Hepatocyte (in vitro differentiated cells): ENCODE data around the gene ATF7.

Source experiments
- EZH2 ChIP-seq: fragments of 200-600 bp; sonication (generic); IDR thresholded peaks from 2 replicates; pipeline ENCODE4 v1.6.1; 2016; ENCODE audit warnings: antibody characterized with exemption, mild to moderate bottlenecking, borderline replicate concordance
- EZH2phosphoT487 ChIP-seq: fragments of 200-600 bp; sonication (generic); IDR thresholded peaks from one replicate; pipeline ENCODE4 v1.6.1; 2018; ENCODE audit warnings: antibody characterized with exemption, mild to moderate bottlenecking, low read depth, moderate library complexity; ENCODE audit not compliant: unreplicated experiment, severe bottlenecking
- TF ChIP-seq, protein P1 (sequence below): fragments of 200-600 bp; sonication (generic); IDR thresholded peaks from 2 replicates; pipeline ENCODE4 v1.5.1; 2016; ENCODE audit warnings: antibody characterized with exemption, mild to moderate bottlenecking; ENCODE audit not compliant: poor library complexity

DNA sequence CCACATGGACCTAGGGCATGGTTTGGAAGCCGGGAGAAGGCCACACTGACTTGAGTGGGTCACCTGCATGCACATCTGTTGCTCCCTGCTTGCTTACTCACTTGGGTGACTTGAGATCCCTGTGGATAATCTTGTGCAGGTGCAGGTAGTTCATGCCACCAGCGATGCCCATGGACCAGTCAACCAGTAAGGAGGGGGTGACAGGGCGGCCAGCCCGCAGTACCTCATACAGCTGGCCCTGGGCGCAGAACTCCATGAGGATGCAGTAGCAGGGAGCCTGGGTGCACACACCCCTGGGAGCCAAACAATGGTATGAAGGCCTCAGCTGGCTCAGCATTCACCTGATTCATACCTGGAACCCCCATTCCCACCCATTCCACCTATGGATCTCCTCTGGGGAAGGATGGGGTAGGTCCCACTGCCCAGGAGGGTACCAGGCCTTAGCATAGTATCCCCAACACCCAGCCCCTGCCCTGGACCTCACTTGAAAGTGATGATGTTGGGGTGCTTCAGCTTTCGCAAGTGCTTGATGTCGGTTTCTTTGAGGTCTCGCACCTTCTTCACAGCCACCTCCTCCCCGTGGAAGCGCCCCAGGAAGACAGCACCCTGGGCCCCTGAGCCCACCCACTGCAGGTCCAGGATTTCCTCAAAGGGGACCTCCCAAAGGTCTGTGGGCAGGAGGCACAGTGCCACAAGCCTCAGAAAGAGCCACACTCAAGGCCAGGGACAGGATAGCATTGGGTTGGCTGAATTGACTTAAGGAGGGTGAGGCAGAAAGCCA, 140.0 kb downstream of the ATF7 start:
- TF ChIP-seq, protein P1, sequence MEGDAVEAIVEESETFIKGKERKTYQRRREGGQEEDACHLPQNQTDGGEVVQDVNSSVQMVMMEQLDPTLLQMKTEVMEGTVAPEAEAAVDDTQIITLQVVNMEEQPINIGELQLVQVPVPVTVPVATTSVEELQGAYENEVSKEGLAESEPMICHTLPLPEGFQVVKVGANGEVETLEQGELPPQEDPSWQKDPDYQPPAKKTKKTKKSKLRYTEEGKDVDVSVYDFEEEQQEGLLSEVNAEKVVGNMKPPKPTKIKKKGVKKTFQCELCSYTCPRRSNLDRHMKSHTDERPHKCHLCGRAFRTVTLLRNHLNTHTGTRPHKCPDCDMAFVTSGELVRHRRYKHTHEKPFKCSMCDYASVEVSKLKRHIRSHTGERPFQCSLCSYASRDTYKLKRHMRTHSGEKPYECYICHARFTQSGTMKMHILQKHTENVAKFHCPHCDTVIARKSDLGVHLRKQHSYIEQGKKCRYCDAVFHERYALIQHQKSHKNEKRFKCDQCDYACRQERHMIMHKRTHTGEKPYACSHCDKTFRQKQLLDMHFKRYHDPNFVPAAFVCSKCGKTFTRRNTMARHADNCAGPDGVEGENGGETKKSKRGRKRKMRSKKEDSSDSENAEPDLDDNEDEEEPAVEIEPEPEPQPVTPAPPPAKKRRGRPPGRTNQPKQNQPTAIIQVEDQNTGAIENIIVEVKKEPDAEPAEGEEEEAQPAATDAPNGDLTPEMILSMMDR, result no peak
- no peak for TF ChIP-seq EZH2phosphoT487
- TF ChIP-seq EZH2, result no peak
